ENCODE results near the gene SEMA4A. TPM values are rescaled to one million over a fixed set of nuclear protein-coding genes. Genes with fewer than 3 reads are reported as not detected.
A peak's percentile ranks its signal among the peaks of the same experiment; 100 is the strongest.

The SEMA4A gene
- total and polyA plus RNA-seq, 9 of the 15 experiments (the other 6 are each of a cell fraction or from before 2014, with no cell fraction given): 0.04 to 1.7 (median 0.45) TPM

DNA sequence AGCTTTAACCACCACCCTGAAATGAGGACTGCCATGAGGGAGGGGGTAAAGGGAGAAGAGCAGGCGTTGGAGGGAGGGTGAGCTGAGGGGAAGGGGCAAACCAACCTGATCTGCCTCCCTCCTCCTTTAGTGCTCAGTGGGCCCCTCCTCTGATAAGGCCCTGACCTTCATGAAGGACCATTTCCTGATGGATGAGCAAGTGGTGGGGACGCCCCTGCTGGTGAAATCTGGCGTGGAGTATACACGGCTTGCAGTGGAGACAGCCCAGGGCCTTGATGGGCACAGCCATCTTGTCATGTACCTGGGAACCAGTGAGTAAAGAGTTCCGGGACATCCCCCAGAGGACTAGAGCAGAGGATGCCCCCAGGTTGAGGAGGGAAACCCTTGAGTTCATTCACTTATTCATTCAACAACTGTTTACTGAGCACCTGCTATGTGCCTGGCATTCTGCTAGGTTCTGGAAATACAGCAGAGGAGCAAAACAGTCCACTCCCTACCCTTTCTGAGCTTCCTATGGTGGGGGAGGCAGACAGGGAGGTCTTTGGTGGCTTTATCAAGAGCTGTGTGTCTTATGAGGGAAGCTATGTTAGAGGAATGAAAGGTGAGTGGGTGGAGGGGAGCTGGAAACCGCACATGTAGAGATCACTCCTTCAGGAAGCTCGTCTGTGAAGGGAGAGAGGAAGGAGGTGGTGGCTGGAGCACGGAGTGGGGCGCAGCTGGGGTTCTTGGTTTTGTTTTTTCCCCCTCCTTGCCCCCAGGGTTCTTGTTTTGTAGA lies 19.5 kb downstream of the SEMA4A start:
- no peaks in the 10 kb centered on the region for H3K9me1 ChIP-seq (ENCODE audit: control insufficient read depth, insufficient read depth, low read length)
- no peaks in the 10 kb centered on the region for H3K27me3 ChIP-seq (ENCODE audit: control insufficient read depth in 2 of 2, insufficient read depth in 2 of 2, low read length in 2 of 2)
- peak; percentile 79 for ATAC-seq
- H4K20me1 ChIP-seq (replicated peaks; ENCODE audit: control insufficient read depth, insufficient read depth, low read length): no peaks in the 10 kb centered on the region
- no peak overlapping the region for H3K27ac ChIP-seq (ENCODE audit: extremely low read depth, low read depth, low read length)
- intact Hi-C loops (cut with micrococcal nuclease) (no loop called here), in situ Hi-C loops (cut with MboI) (no loop called here)
- H2AFZ ChIP-seq (ENCODE audit: low read depth, low read length): 0 out of 2 replicates have a peak overlapping the region, but pooled peaks have one; percentile 51
- no peaks in the 10 kb centered on the region for H3K9me3 ChIP-seq (replicated peaks; ENCODE audit: control insufficient read depth, insufficient read depth, low read depth, low read length)
- no peak overlapping the region for H3K4me3 ChIP-seq
- peak; percentile 40 to 73 (median 53) for DNase-seq (ENCODE audit: extremely low read depth in 1 of 4, low spot score in 3 of 4)
- H3K9ac ChIP-seq (ENCODE audit: insufficient read depth in 1 of 2, low read depth in 2 of 2, low read length in 2 of 2): peak overlapping the region in 1 of 2 experiments; percentile 20; a peak in 1 of 4 replicates
- H3K4me1 ChIP-seq (replicated peaks in 1 of 2; ENCODE audit: control insufficient read depth in 2 of 2, insufficient read depth in 2 of 2, low read length in 2 of 2): peaks cover 7 to 17% of the 10 kb centered on the region in 2 experiments; a peak in 4 of 5 replicates
- FAIRE-seq: peak; percentile 52
- ChIA-PET CTCF (ENCODE audit: low intra/inter-chr PET ratio) (no interaction called here), POLR2A (interaction anchor here (0.6 to 3.1 kb wide), 6 partner anchors 8 to 163 kb away, joined by 3 to 11 read pairs (median 4); partner anchors contain the start of genes PMF1 and SLC25A44)
- no peaks in the 10 kb centered on the region for H3K79me2 ChIP-seq (ENCODE audit: control insufficient read depth, insufficient read depth, low read length)
- H3K4me2 ChIP-seq (ENCODE audit: insufficient read depth, low read length): peak overlapping the region; percentile 10; the same call in 1 of the 2 replicates
- no TSS peak for BruUV-seq (replicated peaks)
- H3K36me3 ChIP-seq (ENCODE audit: control insufficient read depth, insufficient read depth, low read length): no peaks in the 10 kb centered on the region
- 23% methylated on average over 9 of the region's 9 CpGs for WGBS (ENCODE audit: insufficient coverage, low coverage, missing lambda C conversion rate)
- TF ChIP-seq, protein P1, sequence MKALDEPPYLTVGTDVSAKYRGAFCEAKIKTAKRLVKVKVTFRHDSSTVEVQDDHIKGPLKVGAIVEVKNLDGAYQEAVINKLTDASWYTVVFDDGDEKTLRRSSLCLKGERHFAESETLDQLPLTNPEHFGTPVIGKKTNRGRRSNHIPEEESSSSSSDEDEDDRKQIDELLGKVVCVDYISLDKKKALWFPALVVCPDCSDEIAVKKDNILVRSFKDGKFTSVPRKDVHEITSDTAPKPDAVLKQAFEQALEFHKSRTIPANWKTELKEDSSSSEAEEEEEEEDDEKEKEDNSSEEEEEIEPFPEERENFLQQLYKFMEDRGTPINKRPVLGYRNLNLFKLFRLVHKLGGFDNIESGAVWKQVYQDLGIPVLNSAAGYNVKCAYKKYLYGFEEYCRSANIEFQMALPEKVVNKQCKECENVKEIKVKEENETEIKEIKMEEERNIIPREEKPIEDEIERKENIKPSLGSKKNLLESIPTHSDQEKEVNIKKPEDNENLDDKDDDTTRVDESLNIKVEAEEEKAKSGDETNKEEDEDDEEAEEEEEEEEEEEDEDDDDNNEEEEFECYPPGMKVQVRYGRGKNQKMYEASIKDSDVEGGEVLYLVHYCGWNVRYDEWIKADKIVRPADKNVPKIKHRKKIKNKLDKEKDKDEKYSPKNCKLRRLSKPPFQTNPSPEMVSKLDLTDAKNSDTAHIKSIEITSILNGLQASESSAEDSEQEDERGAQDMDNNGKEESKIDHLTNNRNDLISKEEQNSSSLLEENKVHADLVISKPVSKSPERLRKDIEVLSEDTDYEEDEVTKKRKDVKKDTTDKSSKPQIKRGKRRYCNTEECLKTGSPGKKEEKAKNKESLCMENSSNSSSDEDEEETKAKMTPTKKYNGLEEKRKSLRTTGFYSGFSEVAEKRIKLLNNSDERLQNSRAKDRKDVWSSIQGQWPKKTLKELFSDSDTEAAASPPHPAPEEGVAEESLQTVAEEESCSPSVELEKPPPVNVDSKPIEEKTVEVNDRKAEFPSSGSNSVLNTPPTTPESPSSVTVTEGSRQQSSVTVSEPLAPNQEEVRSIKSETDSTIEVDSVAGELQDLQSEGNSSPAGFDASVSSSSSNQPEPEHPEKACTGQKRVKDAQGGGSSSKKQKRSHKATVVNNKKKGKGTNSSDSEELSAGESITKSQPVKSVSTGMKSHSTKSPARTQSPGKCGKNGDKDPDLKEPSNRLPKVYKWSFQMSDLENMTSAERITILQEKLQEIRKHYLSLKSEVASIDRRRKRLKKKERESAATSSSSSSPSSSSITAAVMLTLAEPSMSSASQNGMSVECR (CRISPR knock-in tag; IDR thresholded peaks at IDR 0.05): 0 out of 2 replicates have a peak, but pooled peaks have one; percentile 27
- TF ChIP-seq, protein P2, sequence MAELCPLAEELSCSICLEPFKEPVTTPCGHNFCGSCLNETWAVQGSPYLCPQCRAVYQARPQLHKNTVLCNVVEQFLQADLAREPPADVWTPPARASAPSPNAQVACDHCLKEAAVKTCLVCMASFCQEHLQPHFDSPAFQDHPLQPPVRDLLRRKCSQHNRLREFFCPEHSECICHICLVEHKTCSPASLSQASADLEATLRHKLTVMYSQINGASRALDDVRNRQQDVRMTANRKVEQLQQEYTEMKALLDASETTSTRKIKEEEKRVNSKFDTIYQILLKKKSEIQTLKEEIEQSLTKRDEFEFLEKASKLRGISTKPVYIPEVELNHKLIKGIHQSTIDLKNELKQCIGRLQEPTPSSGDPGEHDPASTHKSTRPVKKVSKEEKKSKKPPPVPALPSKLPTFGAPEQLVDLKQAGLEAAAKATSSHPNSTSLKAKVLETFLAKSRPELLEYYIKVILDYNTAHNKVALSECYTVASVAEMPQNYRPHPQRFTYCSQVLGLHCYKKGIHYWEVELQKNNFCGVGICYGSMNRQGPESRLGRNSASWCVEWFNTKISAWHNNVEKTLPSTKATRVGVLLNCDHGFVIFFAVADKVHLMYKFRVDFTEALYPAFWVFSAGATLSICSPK (IDR thresholded peaks at IDR 0.05; ENCODE audit: borderline replicate concordance): no peak
- TF ChIP-seq ZNF134 (CRISPR knock-in tag; conservative IDR thresholded peaks at IDR 0.05): peak; percentile 82
- peak; percentile 35 for TF ChIP-seq RBM25 (IDR thresholded peaks at IDR 0.05; ENCODE audit: low read depth, low read length, severe bottlenecking)
- TF ChIP-seq, protein P3, sequence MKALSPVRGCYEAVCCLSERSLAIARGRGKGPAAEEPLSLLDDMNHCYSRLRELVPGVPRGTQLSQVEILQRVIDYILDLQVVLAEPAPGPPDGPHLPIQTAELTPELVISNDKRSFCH (CRISPR knock-in tag; IDR thresholded peaks at IDR 0.05): no peak
- TF ChIP-seq, protein P3 (tag; IDR thresholded peaks at IDR 0.05): 0 out of 2 replicates have a peak, but pooled peaks have one; percentile 18
- no peak for TF ChIP-seq HMG20B (CRISPR knock-in tag; IDR thresholded peaks at IDR 0.05)
- TF ChIP-seq, protein P4, sequence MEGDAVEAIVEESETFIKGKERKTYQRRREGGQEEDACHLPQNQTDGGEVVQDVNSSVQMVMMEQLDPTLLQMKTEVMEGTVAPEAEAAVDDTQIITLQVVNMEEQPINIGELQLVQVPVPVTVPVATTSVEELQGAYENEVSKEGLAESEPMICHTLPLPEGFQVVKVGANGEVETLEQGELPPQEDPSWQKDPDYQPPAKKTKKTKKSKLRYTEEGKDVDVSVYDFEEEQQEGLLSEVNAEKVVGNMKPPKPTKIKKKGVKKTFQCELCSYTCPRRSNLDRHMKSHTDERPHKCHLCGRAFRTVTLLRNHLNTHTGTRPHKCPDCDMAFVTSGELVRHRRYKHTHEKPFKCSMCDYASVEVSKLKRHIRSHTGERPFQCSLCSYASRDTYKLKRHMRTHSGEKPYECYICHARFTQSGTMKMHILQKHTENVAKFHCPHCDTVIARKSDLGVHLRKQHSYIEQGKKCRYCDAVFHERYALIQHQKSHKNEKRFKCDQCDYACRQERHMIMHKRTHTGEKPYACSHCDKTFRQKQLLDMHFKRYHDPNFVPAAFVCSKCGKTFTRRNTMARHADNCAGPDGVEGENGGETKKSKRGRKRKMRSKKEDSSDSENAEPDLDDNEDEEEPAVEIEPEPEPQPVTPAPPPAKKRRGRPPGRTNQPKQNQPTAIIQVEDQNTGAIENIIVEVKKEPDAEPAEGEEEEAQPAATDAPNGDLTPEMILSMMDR (IDR thresholded peaks at IDR 0.05 in 2 of 3, conservative IDR thresholded peaks at IDR 0.05 in 1 of 3; ENCODE audit: insufficient read depth in 2 of 3, low read depth in 1 of 3, low read length in 3 of 3): peak; percentile 24 to 46 (median 28); a peak in 2 of 6 replicates
